WTC11 (cell line): ENCODE results near the gene RSU1. TPM values are rescaled to one million over a fixed set of nuclear protein-coding genes. Genes with fewer than 3 reads are reported as not detected.

ENCODE experiments used
- ATAC-seq: fragments of 200-7000 bp; cut with Tn5 transposase; 2 replicates; pipeline ENCODE4 v1.10.0; 2021; ENCODE audit warnings: mild to moderate bottlenecking, moderate library complexity
- CTCF ChIA-PET: fragments of 300-600 bp; sonication (Branson Sonifier 250); formaldehyde crosslinking; loops from one replicate; lab custom pipeline; 2021; ENCODE audit warnings: antibody characterized with exemption; lab: Charles Lee
- POLR2A ChIA-PET: fragments of 350-600 bp; sonication (Branson Sonifier 250); formaldehyde crosslinking; loops from one replicate; lab custom pipeline; 2021; ENCODE audit warnings: antibody characterized with exemption; lab: Charles Lee
- DNase-seq: peaks from one replicate; pipeline ENCODE4 v3.0.0; 2021; ENCODE audit warnings: low spot score
- H3K27ac Mint-ChIP-seq: 2 replicates; pipeline ENCODE4 v1.8.0; 2021; ENCODE audit warnings: mixed read lengths
- H3K27me3 Mint-ChIP-seq: 2 replicates; pipeline ENCODE4 v1.8.0; 2021; ENCODE audit warnings: low read depth, mild to moderate bottlenecking, moderate library complexity, mixed read lengths
- H3K36me3 Mint-ChIP-seq: 2 replicates; pipeline ENCODE4 v1.8.0; 2021; ENCODE audit warnings: mixed read lengths
- H3K4me1 Mint-ChIP-seq: 2 replicates; pipeline ENCODE4 v1.8.0; 2022; ENCODE audit warnings: mixed read lengths
- H3K4me3 Mint-ChIP-seq: 2 replicates; pipeline ENCODE4 v1.8.0; 2021; ENCODE audit warnings: mild to moderate bottlenecking, moderate library complexity, mixed read lengths
- H3K9me3 Mint-ChIP-seq: 2 replicates; pipeline ENCODE4 v1.8.0; 2021; ENCODE audit warnings: mixed read lengths
- E2F5 ChIP-seq: sonication (generic); formaldehyde crosslinking; IDR thresholded peaks from 2 replicates; pipeline ENCODE4 v1.8.1; 2022; ENCODE audit warnings: mild to moderate bottlenecking, moderate library complexity, missing genetic modification reagents
- ELF4 ChIP-seq: sonication (generic); formaldehyde crosslinking; IDR thresholded peaks from 2 replicates; pipeline ENCODE4 v1.8.1; 2022; ENCODE audit warnings: low read depth, mild to moderate bottlenecking, moderate library complexity, missing genetic modification reagents
- EMX1 ChIP-seq: fragments of 250-450 bp; sonication (Bioruptor Pico); IDR thresholded peaks from 2 replicates; pipeline ENCODE4 v1.8.0; 2021; ENCODE audit warnings: mild to moderate bottlenecking
- GRHL2 ChIP-seq: fragments of 250-450 bp; sonication (Bioruptor Pico); IDR thresholded peaks from 2 replicates; pipeline ENCODE4 v1.8.0; 2022; ENCODE audit warnings: mild to moderate bottlenecking, moderate library complexity; ENCODE audit not compliant: insufficient replicate concordance, severe bottlenecking
- HMGXB4 ChIP-seq: sonication (generic); formaldehyde crosslinking; IDR thresholded peaks from 2 replicates; pipeline ENCODE4 v1.8.1; 2023; ENCODE audit warnings: mild to moderate bottlenecking, moderate library complexity, missing genetic modification reagents
- IRF1 ChIP-seq: sonication (generic); formaldehyde crosslinking; IDR thresholded peaks from 2 replicates; pipeline ENCODE4 v1.8.0; 2023; ENCODE audit warnings: missing genetic modification reagents
- KAT7 ChIP-seq: sonication (generic); formaldehyde crosslinking; IDR thresholded peaks from 2 replicates; pipeline ENCODE4 v1.8.1; 2023; ENCODE audit warnings: missing genetic modification reagents, mild to moderate bottlenecking, borderline replicate concordance
- NR1H2 ChIP-seq: sonication (generic); formaldehyde crosslinking; IDR thresholded peaks from 2 replicates; pipeline ENCODE4 v1.9.0; 2021; ENCODE audit warnings: mild to moderate bottlenecking, moderate library complexity, missing genetic modification reagents
- NR3C1 ChIP-seq: sonication (generic); formaldehyde crosslinking; conservative IDR thresholded peaks from 2 replicates; pipeline ENCODE4 v1.8.1; 2023; ENCODE audit warnings: low read depth, mild to moderate bottlenecking, missing genetic modification reagents
- OVOL2 ChIP-seq: fragments of 250-450 bp; sonication (Bioruptor Pico); IDR thresholded peaks from 2 replicates; pipeline ENCODE4 v1.9.0; 2021; ENCODE audit warnings: mild to moderate bottlenecking, borderline replicate concordance
- PRRX2 ChIP-seq: fragments of 250-450 bp; sonication (Bioruptor Pico); IDR thresholded peaks from 2 replicates; pipeline ENCODE4 v1.8.0; 2021; ENCODE audit warnings: mild to moderate bottlenecking
- SMAD3 ChIP-seq: sonication (generic); formaldehyde crosslinking; IDR thresholded peaks from 2 replicates; pipeline ENCODE4 v1.8.0; 2022; ENCODE audit warnings: missing genetic modification reagents, mild to moderate bottlenecking, borderline replicate concordance
- SP1 ChIP-seq: sonication (generic); formaldehyde crosslinking; conservative IDR thresholded peaks from 2 replicates; pipeline ENCODE4 v1.8.1; 2022; ENCODE audit warnings: missing genetic modification reagents
- TCF7 ChIP-seq: sonication (generic); formaldehyde crosslinking; IDR thresholded peaks from 2 replicates; pipeline ENCODE4 v1.8.0; 2022; ENCODE audit warnings: mild to moderate bottlenecking, low read depth, missing genetic modification reagents, moderate library complexity
- total RNA-seq: library from RNA; stranded (reverse); gene quantifications from 3 replicates; pipeline ENCODE4 v1.2.3, GENCODE V29; 2021
- TF ChIP-seq, protein P1 (sequence below): sonication (generic); formaldehyde crosslinking; IDR thresholded peaks from 2 replicates; pipeline ENCODE4 v1.8.0; 2022; ENCODE audit warnings: mild to moderate bottlenecking, missing genetic modification reagents
- TF ChIP-seq, protein P2 (sequence below): fragments of 250-450 bp; sonication (Bioruptor Pico); IDR thresholded peaks from 2 replicates; pipeline ENCODE4 v2.1.2; 2022; ENCODE audit warnings: mild to moderate bottlenecking, moderate library complexity
- TF ChIP-seq, protein P3 (sequence below): fragments of 250-450 bp; sonication (Bioruptor Pico); conservative IDR thresholded peaks from 2 replicates; pipeline ENCODE4 v1.9.0; 2021; ENCODE audit warnings: mild to moderate bottlenecking
- TF ChIP-seq, protein P4 (sequence below): fragments of 250-450 bp; sonication (Bioruptor Pico); IDR thresholded peaks from 2 replicates; pipeline ENCODE4 v1.8.0; 2021; ENCODE audit warnings: mild to moderate bottlenecking
- TF ChIP-seq, protein P5 (sequence below): sonication (generic); formaldehyde crosslinking; IDR thresholded peaks from 2 replicates; pipeline ENCODE4 v1.8.0; 2022; ENCODE audit warnings: missing genetic modification reagents

Gene RSU1
- total RNA-seq, 1 experiment from 2014 or later, result 46.4 TPM

GRCh38 chr10:16756561-16757221, 60.5 kb downstream of the RSU1 start:
- POLR2A ChIA-PET, result no interaction called here
- Mint-ChIP-seq H3K27ac (no peak overlapping the region), H3K27me3 (no peaks in the 10 kb centered on the region), H3K36me3 (peaks cover 11% of the 10 kb centered on the region), H3K4me1 (no peaks in the 10 kb centered on the region), H3K9me3 (no peaks in the 10 kb centered on the region), H3K4me3 (no peak overlapping the region)
- TF ChIP-seq, protein P1, sequence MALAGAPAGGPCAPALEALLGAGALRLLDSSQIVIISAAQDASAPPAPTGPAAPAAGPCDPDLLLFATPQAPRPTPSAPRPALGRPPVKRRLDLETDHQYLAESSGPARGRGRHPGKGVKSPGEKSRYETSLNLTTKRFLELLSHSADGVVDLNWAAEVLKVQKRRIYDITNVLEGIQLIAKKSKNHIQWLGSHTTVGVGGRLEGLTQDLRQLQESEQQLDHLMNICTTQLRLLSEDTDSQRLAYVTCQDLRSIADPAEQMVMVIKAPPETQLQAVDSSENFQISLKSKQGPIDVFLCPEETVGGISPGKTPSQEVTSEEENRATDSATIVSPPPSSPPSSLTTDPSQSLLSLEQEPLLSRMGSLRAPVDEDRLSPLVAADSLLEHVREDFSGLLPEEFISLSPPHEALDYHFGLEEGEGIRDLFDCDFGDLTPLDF (CRISPR knock-in tag), result no peak
- no peak for TF ChIP-seq KAT7
- TF ChIP-seq SMAD3, result no peak
- TF ChIP-seq, protein P2, sequence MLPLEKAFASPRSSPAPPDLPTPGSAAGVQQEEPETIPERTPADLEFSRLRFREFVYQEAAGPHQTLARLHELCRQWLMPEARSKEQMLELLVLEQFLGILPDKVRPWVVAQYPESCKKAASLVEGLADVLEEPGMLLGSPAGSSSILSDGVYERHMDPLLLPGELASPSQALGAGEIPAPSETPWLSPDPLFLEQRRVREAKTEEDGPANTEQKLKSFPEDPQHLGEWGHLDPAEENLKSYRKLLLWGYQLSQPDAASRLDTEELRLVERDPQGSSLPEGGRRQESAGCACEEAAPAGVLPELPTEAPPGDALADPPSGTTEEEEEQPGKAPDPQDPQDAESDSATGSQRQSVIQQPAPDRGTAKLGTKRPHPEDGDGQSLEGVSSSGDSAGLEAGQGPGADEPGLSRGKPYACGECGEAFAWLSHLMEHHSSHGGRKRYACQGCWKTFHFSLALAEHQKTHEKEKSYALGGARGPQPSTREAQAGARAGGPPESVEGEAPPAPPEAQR (CRISPR knock-in tag), result no peak
- no peak for TF ChIP-seq E2F5
- TF ChIP-seq NR3C1 (CRISPR knock-in tag), result no peak
- no peak for TF ChIP-seq GRHL2 (CRISPR knock-in tag)
- no peak for TF ChIP-seq NR1H2 (CRISPR knock-in tag)
- no peak for ATAC-seq
- no peak for DNase-seq
- CTCF ChIA-PET, result no interaction called here

- Mint-ChIP-seq H3K9me3 (no peaks in the 10 kb centered on the region), H3K4me3 (no peak overlapping the region), H3K27me3 (no peaks in the 10 kb centered on the region), H3K36me3 (peaks cover 15% of the 10 kb centered on the region), H3K27ac (no peak overlapping the region), H3K4me1 (no peaks in the 10 kb centered on the region)
- no peak for DNase-seq
- ChIA-PET CTCF (no interaction called here), POLR2A (no interaction called here)
- no peak for ATAC-seq
- TF ChIP-seq, protein P3, sequence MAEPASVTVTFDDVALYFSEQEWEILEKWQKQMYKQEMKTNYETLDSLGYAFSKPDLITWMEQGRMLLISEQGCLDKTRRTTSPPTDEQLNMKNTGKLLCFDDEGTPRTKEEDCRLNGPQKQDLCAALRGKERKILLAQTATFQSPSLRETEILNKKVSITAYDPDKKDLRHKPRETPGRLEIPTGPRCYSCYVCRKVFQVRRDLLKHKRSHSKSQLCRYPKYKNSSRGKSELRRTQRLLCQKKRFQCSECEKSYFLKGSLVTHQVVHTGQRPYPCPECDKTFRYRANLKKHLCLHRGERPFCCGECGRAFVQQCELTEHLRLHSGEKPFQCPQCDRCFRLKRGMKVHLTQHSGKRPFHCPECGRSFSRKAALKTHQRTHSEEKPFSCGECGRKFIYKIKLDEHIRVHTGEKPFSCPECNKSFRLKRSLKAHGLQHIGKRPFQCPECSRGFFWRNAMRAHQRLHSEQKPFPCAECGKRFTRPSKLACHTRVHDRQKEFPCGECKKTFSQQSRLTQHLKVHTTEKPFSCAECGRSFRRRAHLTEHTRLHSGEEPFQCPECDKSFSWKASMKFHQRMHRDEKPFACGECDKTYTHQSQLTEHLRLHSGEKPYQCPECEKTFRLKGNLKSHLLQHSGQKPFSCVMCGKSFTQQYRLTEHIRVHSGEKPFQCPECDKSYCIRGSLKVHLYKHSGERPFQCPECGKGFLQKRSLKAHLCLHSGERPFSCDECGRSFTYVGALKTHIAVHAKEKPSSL (CRISPR knock-in tag), result no peak
- no peak for TF ChIP-seq ELF4 (CRISPR knock-in tag)
- TF ChIP-seq, protein P4, sequence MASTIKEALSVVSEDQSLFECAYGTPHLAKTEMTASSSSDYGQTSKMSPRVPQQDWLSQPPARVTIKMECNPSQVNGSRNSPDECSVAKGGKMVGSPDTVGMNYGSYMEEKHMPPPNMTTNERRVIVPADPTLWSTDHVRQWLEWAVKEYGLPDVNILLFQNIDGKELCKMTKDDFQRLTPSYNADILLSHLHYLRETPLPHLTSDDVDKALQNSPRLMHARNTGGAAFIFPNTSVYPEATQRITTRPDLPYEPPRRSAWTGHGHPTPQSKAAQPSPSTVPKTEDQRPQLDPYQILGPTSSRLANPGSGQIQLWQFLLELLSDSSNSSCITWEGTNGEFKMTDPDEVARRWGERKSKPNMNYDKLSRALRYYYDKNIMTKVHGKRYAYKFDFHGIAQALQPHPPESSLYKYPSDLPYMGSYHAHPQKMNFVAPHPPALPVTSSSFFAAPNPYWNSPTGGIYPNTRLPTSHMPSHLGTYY (CRISPR knock-in tag), result no peak
- no peak for TF ChIP-seq OVOL2
- TF ChIP-seq TCF7 (CRISPR knock-in tag), result no peak
- TF ChIP-seq IRF1 (CRISPR knock-in tag), result no peak
- TF ChIP-seq EMX1 (CRISPR knock-in tag), result no peak
- TF ChIP-seq NR3C1 (CRISPR knock-in tag), result no peak
- TF ChIP-seq, protein P5, sequence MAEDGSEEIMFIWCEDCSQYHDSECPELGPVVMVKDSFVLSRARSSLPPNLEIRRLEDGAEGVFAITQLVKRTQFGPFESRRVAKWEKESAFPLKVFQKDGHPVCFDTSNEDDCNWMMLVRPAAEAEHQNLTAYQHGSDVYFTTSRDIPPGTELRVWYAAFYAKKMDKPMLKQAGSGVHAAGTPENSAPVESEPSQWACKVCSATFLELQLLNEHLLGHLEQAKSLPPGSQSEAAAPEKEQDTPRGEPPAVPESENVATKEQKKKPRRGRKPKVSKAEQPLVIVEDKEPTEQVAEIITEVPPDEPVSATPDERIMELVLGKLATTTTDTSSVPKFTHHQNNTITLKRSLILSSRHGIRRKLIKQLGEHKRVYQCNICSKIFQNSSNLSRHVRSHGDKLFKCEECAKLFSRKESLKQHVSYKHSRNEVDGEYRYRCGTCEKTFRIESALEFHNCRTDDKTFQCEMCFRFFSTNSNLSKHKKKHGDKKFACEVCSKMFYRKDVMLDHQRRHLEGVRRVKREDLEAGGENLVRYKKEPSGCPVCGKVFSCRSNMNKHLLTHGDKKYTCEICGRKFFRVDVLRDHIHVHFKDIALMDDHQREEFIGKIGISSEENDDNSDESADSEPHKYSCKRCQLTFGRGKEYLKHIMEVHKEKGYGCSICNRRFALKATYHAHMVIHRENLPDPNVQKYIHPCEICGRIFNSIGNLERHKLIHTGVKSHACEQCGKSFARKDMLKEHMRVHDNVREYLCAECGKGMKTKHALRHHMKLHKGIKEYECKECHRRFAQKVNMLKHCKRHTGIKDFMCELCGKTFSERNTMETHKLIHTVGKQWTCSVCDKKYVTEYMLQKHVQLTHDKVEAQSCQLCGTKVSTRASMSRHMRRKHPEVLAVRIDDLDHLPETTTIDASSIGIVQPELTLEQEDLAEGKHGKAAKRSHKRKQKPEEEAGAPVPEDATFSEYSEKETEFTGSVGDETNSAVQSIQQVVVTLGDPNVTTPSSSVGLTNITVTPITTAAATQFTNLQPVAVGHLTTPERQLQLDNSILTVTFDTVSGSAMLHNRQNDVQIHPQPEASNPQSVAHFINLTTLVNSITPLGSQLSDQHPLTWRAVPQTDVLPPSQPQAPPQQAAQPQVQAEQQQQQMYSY (CRISPR knock-in tag), result no peak
- TF ChIP-seq, protein P1 (CRISPR knock-in tag), result no peak
- no peak for TF ChIP-seq SMAD3
- TF ChIP-seq SP1, result no peak
- TF ChIP-seq HMGXB4, result no peak
- no peak for TF ChIP-seq PRRX2 (CRISPR knock-in tag)
Observed at GRCh38 chr10:16754765-16755164, 62.5 kb downstream of the RSU1 start.
